CD4-positive, alpha-beta T cell treated with Interleukin-17A for 1 hour (primary cell): ENCODE measurements around the gene PICK1.
A peak's percentile ranks its signal among the peaks of the same experiment; 100 is the strongest.
"Not testable (repeated sequence)": the region's sequence is repeated elsewhere in the genome, so short reads cannot be mapped to it uniquely, and the experiment has no call there.

ENCODE experiments used
- DNase-seq: peaks from one replicate; pipeline ENCODE4 v3.0.0-alpha.2; 2020

PICK1 gene

GRCh38 chr22:38097557-38098409 lies 40.6 kb downstream of the PICK1 start:
- no peak for DNase-seq

GRCh38 chr22:38098410-38099249 lies 41.4 kb downstream of the PICK1 start:
- no peak for DNase-seq

- DNase-seq = no peak
Measured at GRCh38 chr22:38103641-38104040, 46.4 kb downstream of the PICK1 start.

- DNase-seq = no peak
Measured at GRCh38 chr22:38104084-38104483, 46.9 kb downstream of the PICK1 start.

- no peak for DNase-seq
Measured at GRCh38 chr22:38106814-38107578, 49.8 kb downstream of the PICK1 start.

GRCh38 chr22:38107692-38108515 lies 50.7 kb downstream of the PICK1 start:
- DNase-seq = no peak

GRCh38 chr22:38108561-38109319 lies 51.5 kb downstream of the PICK1 start:
- DNase-seq = no peak

GRCh38 chr22:38109371-38110001 lies 52.3 kb downstream of the PICK1 start:
- DNase-seq = peak; percentile 20

- no peak for DNase-seq
Measured at GRCh38 chr22:38110008-38110862, 53.0 kb downstream of the PICK1 start, which contains the start of gene BAIAP2L2. Gene BAIAP2L2, minus strand, starts transcription at chr22:38110684. Its CDS starts 159 bp downstream, at chr22:38110525.

- no peak for DNase-seq
Measured at GRCh38 chr22:38110863-38111852, 54.0 kb downstream of the PICK1 start.

- DNase-seq = no peak
Measured at GRCh38 chr22:38111925-38112355, 54.7 kb downstream of the PICK1 start.

GRCh38 chr22:38112381-38112780 lies 55.2 kb downstream of the PICK1 start:
- no peak for DNase-seq

GRCh38 chr22:38114484-38115398 lies 57.5 kb downstream of the PICK1 start:
- DNase-seq = peak; percentile 78

- no peak for DNase-seq
Measured at GRCh38 chr22:38115423-38116205, 58.4 kb downstream of the PICK1 start.

GRCh38 chr22:38117556-38117955 lies 60.4 kb downstream of the PICK1 start:
- not testable (repeated sequence) for DNase-seq

GRCh38 chr22:38118182-38118581 lies 61.0 kb downstream of the PICK1 start:
- no peak for DNase-seq
